Stimulated activated naive CD8-positive, alpha-beta T cell treated with anti-CD3 and anti-CD28 coated beads, Interleukin-15, Interleukin-2, amounts not matched to agents 100 U/mL and 50 U/mL, for 24 hours (primary cell): ENCODE measurements around the gene MAD1L1.
"Not testable (repeated sequence)": the region's sequence is repeated elsewhere in the genome, so short reads cannot be mapped to it uniquely, and the experiment has no call there.

Experiments used
- ATAC-seq: fragments of 150-1000 bp; cut with Tn5 transposase; one replicate; pipeline ENCODE4 v1.10.0; 2021
- DNase-seq: peaks from one replicate; pipeline ENCODE4 v3.0.0; 2021

The MAD1L1 gene

GRCh38 chr7:2043316-2044039, 189.3 kb downstream of the MAD1L1 start:
- ATAC-seq (no peak), DNase-seq (peak; percentile 1)

GRCh38 chr7:2042650-2043049, 190.1 kb downstream of the MAD1L1 start:
- DNase-seq (no peak), ATAC-seq (no peak)

- ATAC-seq, result no peak
- DNase-seq, result no peak
Observed at GRCh38 chr7:2041496-2042367, 191.0 kb downstream of the MAD1L1 start.

- ATAC-seq (peak; percentile 29), DNase-seq (peak; percentile 35)
Observed at GRCh38 chr7:2040893-2041270, 191.9 kb downstream of the MAD1L1 start.

GRCh38 chr7:2040201-2040892, 192.4 kb downstream of the MAD1L1 start:
- no peak for ATAC-seq
- peak; percentile 0 for DNase-seq

GRCh38 chr7:2038931-2039728, 193.6 kb downstream of the MAD1L1 start:
- peak; percentile 43 for ATAC-seq
- DNase-seq, result peak; percentile 7

- DNase-seq (peak; percentile 17), ATAC-seq (peak; percentile 53)
Observed at GRCh38 chr7:2037808-2038522, 194.8 kb downstream of the MAD1L1 start.

- DNase-seq (peak; percentile 53), ATAC-seq (peak; percentile 76)
Observed at GRCh38 chr7:2037301-2037807, 195.4 kb downstream of the MAD1L1 start.

- ATAC-seq (no peak), DNase-seq (peak; percentile 5)
Observed at GRCh38 chr7:2036786-2037185, 196.0 kb downstream of the MAD1L1 start.

- not testable (repeated sequence) for ATAC-seq, DNase-seq
Observed at GRCh38 chr7:2036201-2036600, 196.5 kb downstream of the MAD1L1 start.

- ATAC-seq (no peak), DNase-seq (peak; percentile 0)
Observed at GRCh38 chr7:2034291-2035201, 198.2 kb downstream of the MAD1L1 start.

GRCh38 chr7:2033586-2034135, 199.1 kb downstream of the MAD1L1 start:
- no peak for ATAC-seq
- no peak for DNase-seq

- no peak for ATAC-seq
- no peak for DNase-seq
Observed at GRCh38 chr7:2032876-2033407, 199.8 kb downstream of the MAD1L1 start.

GRCh38 chr7:2032030-2032875, 200.5 kb downstream of the MAD1L1 start:
- DNase-seq (no peak), ATAC-seq (peak; percentile 39)

GRCh38 chr7:2031451-2031845, 201.3 kb downstream of the MAD1L1 start:
- no peak for ATAC-seq
- DNase-seq, result no peak

GRCh38 chr7:2030475-2031450, 202.0 kb downstream of the MAD1L1 start:
- ATAC-seq, result peak; percentile 62
- DNase-seq, result peak; percentile 49

GRCh38 chr7:2029936-2030335, 202.8 kb downstream of the MAD1L1 start:
- DNase-seq, result no peak
- ATAC-seq, result no peak
